ENCODE data around the gene ALG14.

DNA sequence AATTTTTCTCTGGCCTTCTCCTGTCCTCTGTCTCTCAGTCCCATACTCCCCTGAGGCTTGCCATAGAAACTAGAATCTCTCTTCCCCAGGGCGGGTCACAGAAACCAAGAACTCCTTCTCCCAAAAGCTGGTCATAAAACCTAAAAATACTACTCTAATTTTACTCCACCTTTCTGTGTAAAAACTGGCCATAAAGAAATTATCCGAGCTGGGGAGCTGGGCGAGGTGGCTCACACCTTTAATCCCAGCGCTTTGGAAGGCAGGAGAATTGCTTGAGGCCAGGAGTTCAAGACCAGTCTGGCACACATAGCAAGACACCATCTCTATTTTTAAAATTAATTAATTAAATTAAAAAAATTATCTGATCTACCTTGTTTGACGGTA lies 3.0 kb downstream of the ALG14 start:
- TF ChIP-seq, protein P1, sequence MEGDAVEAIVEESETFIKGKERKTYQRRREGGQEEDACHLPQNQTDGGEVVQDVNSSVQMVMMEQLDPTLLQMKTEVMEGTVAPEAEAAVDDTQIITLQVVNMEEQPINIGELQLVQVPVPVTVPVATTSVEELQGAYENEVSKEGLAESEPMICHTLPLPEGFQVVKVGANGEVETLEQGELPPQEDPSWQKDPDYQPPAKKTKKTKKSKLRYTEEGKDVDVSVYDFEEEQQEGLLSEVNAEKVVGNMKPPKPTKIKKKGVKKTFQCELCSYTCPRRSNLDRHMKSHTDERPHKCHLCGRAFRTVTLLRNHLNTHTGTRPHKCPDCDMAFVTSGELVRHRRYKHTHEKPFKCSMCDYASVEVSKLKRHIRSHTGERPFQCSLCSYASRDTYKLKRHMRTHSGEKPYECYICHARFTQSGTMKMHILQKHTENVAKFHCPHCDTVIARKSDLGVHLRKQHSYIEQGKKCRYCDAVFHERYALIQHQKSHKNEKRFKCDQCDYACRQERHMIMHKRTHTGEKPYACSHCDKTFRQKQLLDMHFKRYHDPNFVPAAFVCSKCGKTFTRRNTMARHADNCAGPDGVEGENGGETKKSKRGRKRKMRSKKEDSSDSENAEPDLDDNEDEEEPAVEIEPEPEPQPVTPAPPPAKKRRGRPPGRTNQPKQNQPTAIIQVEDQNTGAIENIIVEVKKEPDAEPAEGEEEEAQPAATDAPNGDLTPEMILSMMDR (IDR thresholded peaks at IDR 0.05; ENCODE audit: low read depth, low read length), result no peak
- TF ChIP-seq EZH2phosphoT487 (IDR thresholded peaks at IDR 0.05; ENCODE audit: low read depth), result no peak
